ENCODE measurements around the gene UBE2E2.
"Not testable (repeated sequence)": the region's sequence is repeated elsewhere in the genome, so short reads cannot be mapped to it uniquely, and the experiment has no call there.

The UBE2E2 gene

GRCh38 chr3:23325466-23326065, 122.4 kb downstream of the UBE2E2 start:
- peak; percentile 36 for DNase-seq (ENCODE audit: low read depth)
- peak overlapping the region; percentile 34 for H3K4me3 ChIP-seq (ENCODE audit: low read depth, low read length)
- TF ChIP-seq CTCF (IDR thresholded peaks at IDR 0.05; ENCODE audit: insufficient read depth, low read depth, low read length, missing control alignments) = no peak

- TF ChIP-seq CTCF (IDR thresholded peaks at IDR 0.05; ENCODE audit: insufficient read depth, low read depth, low read length, missing control alignments) = no peak
- no peak overlapping the region for H3K4me3 ChIP-seq (ENCODE audit: low read depth, low read length)
- no peak for DNase-seq (ENCODE audit: low read depth)
Measured at GRCh38 chr3:23329471-23330105, 126.5 kb downstream of the UBE2E2 start.

GRCh38 chr3:23330568-23330967, 127.4 kb downstream of the UBE2E2 start:
- no peak overlapping the region for H3K4me3 ChIP-seq (ENCODE audit: low read depth, low read length)
- no peak for DNase-seq (ENCODE audit: low read depth)
- TF ChIP-seq CTCF (IDR thresholded peaks at IDR 0.05; ENCODE audit: insufficient read depth, low read depth, low read length, missing control alignments) = no peak

- no peak for DNase-seq (ENCODE audit: low read depth)
- no peak for TF ChIP-seq CTCF (IDR thresholded peaks at IDR 0.05; ENCODE audit: insufficient read depth, low read depth, low read length, missing control alignments)
- no peak overlapping the region for H3K4me3 ChIP-seq (ENCODE audit: low read depth, low read length)
Measured at GRCh38 chr3:23331141-23331935, 128.2 kb downstream of the UBE2E2 start.

- DNase-seq (ENCODE audit: low read depth) = no peak
- TF ChIP-seq CTCF (IDR thresholded peaks at IDR 0.05; ENCODE audit: insufficient read depth, low read depth, low read length, missing control alignments) = no peak
- no peak overlapping the region for H3K4me3 ChIP-seq (ENCODE audit: low read depth, low read length)
Measured at GRCh38 chr3:23333633-23334032, 130.5 kb downstream of the UBE2E2 start.

GRCh38 chr3:23336853-23337252, 133.7 kb downstream of the UBE2E2 start:
- not testable (repeated sequence) for H3K4me3 ChIP-seq (ENCODE audit: low read depth, low read length); DNase-seq (ENCODE audit: low read depth)

GRCh38 chr3:23341147-23341838, 138.2 kb downstream of the UBE2E2 start:
- TF ChIP-seq CTCF (IDR thresholded peaks at IDR 0.05; ENCODE audit: insufficient read depth, low read depth, low read length, missing control alignments) = no peak

More at GRCh38 chr3:23341147-23341838, 138.2 kb downstream of the UBE2E2 start:
- H3K4me3 ChIP-seq (ENCODE audit: low read depth, low read length) = no peak overlapping the region
- DNase-seq (ENCODE audit: low read depth) = no peak
